Tibial artery (tissue), 4 donors: ENCODE results near the gene ANKLE1.

Experiments
- DNase-seq, 2 donors: peaks; one replicate each; pipeline ENCODE4 v3.0.0-alpha.2; 2019
- H3K27ac ChIP-seq, 2 donors: fragments of 200-600 bp; sonication (generic) in 1 of 2; 1 replicate in 1 of 2; 2 replicates in 1 of 2; pipeline ENCODE4 v1.5.1; 2018 to 2019; ENCODE audit warnings: mild to moderate bottlenecking in 1 of 2
- H3K27me3 ChIP-seq, 2 donors: fragments of 200-600 bp; sonication (generic) in 1 of 2; one replicate each; pipeline versions ENCODE4 v1.5.1 to v1.6.0; 2016 to 2019
- H3K36me3 ChIP-seq, 3 donors: fragments of 200-600 bp; sonication (generic) in 2 of 3; one replicate each; pipeline ENCODE4 v1.5.1; 2016 to 2019; ENCODE audit warnings: mild to moderate bottlenecking in 2 of 3
- H3K4me1 ChIP-seq, 4 donors: fragments of 200-600 bp; sonication (generic) in 2 of 4; 1 replicate in 3 of 4; 2 replicates in 1 of 4; pipeline ENCODE4 v1.5.1; 2016 to 2019
- H3K4me3 ChIP-seq, 2 donors: fragments of 200-600 bp; sonication (generic) in 1 of 2; 1 replicate in 1 of 2; 2 replicates in 1 of 2; pipeline ENCODE4 v1.5.1; 2018 to 2019; ENCODE audit warnings: mild to moderate bottlenecking in 2 of 2
- H3K9me3 ChIP-seq, 3 donors: fragments of 200-600 bp; sonication (generic) in 1 of 3; one replicate each; pipeline ENCODE4 v1.5.1; 2016 to 2019
- intact Hi-C: fragments of 100-400 bp; cut with DNase I; formaldehyde crosslinking; loops from one replicate; pipeline ENCODE4 v1.15.0; 2023; ENCODE audit warnings: low total_unique reads
- TF ChIP-seq, protein P1 (sequence below), 2 experiments: fragments of 200-600 bp in 1 of 2; fragments of 450-650 bp in 1 of 2; IDR thresholded peaks; one replicate each; pipeline ENCODE4 v1.5.1; 2017 to 2019; ENCODE audit warnings: antibody characterized with exemption in 2 of 2, mild to moderate bottlenecking in 1 of 2, moderate library complexity in 1 of 2

Gene ANKLE1

DNA sequence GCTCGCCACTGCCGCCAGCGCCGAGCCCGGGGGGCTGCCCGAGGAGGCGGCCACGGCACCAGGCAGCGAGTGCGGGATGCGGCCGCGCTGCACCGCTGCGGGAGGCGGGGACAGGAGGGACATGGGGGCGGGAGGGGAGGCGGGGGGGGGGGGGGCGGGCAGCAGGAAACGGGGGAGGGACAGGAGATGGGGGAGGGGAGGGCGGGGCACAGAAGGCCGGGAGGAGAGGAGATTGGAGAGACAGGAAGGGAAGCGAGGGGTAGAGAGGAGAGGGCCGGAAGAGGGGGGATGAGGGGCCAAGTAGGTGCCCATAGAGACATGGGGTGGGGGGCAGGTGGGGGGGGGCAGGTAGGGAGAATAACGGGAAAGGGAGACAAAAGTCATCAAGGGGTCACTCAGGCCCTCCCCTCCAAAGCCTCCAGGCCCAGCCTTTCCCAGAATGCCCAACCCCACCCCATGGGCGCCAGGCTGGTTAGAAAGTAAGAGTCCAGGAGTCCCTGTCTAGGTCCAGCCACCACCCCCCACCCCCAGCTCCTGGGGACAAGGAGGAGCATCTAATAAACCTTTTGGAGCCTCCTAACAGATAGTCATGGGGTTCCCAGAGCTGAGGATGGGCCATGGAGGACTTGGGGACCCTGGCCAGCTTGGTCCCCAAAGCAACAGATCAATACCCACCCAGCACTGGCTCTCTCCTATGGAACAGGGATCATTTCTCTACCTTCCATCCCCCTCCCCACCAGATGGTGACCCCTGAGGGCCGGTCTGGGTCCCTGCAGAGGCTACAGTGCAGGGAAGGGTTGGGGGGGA is 45.5 kb upstream of the ANKLE1 start:
- no peak for DNase-seq
- no peaks in the 10 kb centered on the region for H3K9me3 ChIP-seq
- peak overlapping the region; percentile 48 to 70 for H3K4me3 ChIP-seq
- intact Hi-C loops: loop anchor here (10.0 kb wide), 2 partner anchors 161 to 619 kb away; partner anchors contain the start of genes HAUS8, MYO9B and RPL18A
- H3K36me3 ChIP-seq: peaks cover 0 to 69% (median 23%) of the 10 kb centered on the region in 3 donors
- peak overlapping the region; percentile 63 to 82 for H3K27ac ChIP-seq
- H3K4me1 ChIP-seq: peaks cover 0 to 32% (median 21%) of the 10 kb centered on the region in 4 donors
- no peaks in the 10 kb centered on the region for H3K27me3 ChIP-seq
- TF ChIP-seq, protein P1, sequence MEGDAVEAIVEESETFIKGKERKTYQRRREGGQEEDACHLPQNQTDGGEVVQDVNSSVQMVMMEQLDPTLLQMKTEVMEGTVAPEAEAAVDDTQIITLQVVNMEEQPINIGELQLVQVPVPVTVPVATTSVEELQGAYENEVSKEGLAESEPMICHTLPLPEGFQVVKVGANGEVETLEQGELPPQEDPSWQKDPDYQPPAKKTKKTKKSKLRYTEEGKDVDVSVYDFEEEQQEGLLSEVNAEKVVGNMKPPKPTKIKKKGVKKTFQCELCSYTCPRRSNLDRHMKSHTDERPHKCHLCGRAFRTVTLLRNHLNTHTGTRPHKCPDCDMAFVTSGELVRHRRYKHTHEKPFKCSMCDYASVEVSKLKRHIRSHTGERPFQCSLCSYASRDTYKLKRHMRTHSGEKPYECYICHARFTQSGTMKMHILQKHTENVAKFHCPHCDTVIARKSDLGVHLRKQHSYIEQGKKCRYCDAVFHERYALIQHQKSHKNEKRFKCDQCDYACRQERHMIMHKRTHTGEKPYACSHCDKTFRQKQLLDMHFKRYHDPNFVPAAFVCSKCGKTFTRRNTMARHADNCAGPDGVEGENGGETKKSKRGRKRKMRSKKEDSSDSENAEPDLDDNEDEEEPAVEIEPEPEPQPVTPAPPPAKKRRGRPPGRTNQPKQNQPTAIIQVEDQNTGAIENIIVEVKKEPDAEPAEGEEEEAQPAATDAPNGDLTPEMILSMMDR (IDR thresholded peaks at IDR 0.05): no peak

DNA sequence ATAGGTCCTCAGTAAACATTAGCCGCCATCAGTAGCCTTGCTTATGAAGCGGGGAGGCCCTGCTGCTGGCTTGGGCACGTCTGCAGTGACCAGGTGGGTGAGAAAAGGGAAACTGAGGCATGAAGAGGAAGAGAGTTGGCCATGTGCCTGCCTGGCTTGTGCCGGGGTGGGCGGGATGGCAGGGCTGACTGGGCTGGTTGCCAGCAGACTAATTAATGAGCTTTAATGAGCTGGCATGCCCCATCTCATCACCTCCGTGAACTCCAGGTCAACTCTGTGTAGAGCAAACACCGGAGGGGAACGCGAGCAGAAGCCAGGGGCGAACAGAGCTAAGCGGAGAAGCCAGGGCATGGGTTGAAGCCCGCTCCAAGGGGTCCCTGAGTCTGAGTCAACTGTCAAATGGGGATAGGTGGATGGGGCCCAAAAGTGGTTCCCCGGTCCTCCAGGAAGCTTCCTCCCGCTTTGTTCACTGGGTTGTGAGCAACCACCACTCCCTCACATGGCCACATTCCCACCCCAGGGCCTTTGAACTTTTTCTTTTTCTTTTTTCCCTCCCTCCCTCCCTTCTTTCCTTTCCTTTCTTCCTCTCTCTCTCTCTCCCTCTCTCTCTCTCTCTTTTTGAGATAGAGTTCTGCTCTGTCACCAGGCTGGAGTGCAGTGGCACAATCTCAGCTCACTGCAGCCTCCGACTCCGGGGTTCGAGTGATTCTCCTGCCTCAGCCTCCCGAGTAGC is 44.7 kb upstream of the ANKLE1 start:
- intact Hi-C loops: loop anchor here (10.0 kb wide), 2 partner anchors 162 to 618 kb away; partner anchors contain the start of genes HAUS8, MYO9B and RPL18A
- no peaks in the 10 kb centered on the region for H3K27me3 ChIP-seq
- peaks cover 0 to 40% (median 29%) of the 10 kb centered on the region in 4 donors for H3K4me1 ChIP-seq
- H3K9me3 ChIP-seq: no peaks in the 10 kb centered on the region
- H3K4me3 ChIP-seq: no peak overlapping the region
- H3K36me3 ChIP-seq: peaks cover 0 to 61% (median 18%) of the 10 kb centered on the region in 3 donors
- TF ChIP-seq, protein P1 (IDR thresholded peaks at IDR 0.05): no peak
- no peak for DNase-seq
- peak overlapping the region in 1 of 2 donors; percentile 82 for H3K27ac ChIP-seq

DNA sequence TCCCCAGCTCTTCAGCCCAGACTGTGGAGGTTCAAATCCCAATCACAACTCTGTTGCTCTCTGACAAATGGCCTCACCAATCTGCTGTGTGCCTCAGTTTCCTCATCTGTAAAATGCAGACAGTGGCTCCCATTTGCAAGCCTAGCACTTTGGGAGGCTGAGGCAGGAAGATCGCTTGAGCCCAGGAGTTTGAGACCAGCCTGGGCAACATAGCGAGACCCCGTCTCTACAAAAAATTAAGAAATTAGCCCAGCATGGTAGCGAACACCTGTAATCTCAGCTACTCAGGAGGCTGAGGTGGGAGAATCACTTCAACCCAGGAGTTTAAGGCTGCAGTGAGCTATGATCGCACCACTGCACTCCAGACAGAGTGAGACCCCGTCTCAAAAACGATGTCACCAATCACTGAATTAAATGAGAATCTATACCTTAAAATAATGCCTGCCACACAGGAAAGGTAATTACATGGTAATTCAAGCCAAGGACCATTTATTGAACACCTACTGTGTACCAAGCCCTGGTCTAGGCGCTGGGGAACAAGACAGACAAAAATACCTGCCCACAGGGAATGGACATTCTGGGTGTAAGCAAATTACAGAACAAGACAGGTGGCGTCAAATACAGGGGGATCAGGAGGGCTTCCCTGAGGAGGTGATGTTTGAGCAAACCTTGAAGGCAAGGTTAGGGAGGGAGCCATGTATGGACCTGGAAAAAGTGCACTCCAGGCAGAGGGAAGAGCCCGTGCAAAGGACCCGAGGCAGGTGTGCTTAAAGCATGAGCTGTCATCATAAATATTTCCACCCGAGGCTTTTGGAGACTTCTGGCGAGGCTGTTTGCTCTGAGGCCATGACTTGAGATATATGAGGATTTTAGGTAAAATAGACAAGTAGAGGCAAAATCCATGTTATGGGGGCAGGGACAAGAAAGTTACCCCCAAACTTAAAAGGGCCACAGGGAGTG is 43.7 kb upstream of the ANKLE1 start:
- H3K9me3 ChIP-seq: no peaks in the 10 kb centered on the region
- no peaks in the 10 kb centered on the region for H3K27me3 ChIP-seq
- TF ChIP-seq, protein P1 (IDR thresholded peaks at IDR 0.05): no peak
- peaks cover 0 to 50% (median 8%) of the 10 kb centered on the region in 3 donors for H3K36me3 ChIP-seq
- intact Hi-C loops: loop anchor here (10.0 kb wide), 2 partner anchors 163 to 617 kb away; partner anchors contain the start of genes HAUS8, MYO9B and RPL18A
- no peak overlapping the region for H3K27ac ChIP-seq
- H3K4me3 ChIP-seq: no peak overlapping the region
- DNase-seq: no peak
- H3K4me1 ChIP-seq: peaks cover 0 to 51% (median 39%) of the 10 kb centered on the region in 4 donors

DNA sequence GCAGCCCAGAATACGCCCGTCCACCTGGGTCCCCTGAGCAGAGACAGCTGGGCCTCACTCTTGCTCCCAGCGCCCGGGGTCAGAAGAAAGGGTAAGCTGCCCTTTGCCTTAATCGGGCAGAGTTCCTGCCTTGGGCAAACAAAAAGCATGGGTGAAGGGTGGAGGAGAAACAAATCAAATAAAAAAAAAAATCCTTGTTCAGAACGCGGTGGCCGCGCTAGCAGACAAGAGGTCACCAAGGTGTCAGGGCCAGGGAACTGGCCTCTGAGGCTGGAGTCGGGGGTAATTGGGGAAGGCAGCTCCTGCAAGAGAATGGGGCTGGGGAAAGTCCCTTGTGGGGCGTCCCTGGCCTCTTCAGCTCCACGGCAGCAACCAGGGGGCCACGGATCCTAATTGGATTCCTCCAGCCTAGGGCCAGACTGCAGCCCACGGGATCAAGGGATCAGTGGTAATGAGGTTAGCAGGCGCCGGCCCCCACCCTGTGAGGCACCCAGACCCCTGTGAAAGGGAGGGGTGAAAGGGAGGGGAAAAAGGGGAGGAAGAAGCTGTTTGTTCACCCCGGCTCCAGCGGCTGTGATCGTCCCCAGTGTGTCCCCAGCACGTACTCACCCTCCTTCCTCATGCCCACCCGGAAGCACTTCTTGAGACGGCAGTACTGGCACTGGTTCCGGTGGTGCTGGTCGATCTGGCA is 41.5 kb upstream of the ANKLE1 start:
- H3K27ac ChIP-seq: no peak overlapping the region
- H3K4me3 ChIP-seq: no peak overlapping the region
- H3K36me3 ChIP-seq: peaks cover 0 to 39% (median 4%) of the 10 kb centered on the region in 3 donors
- peaks cover 0 to 49% (median 42%) of the 10 kb centered on the region in 4 donors for H3K4me1 ChIP-seq
- intact Hi-C loops: no loop called here
- no peaks in the 10 kb centered on the region for H3K27me3 ChIP-seq
- no peak for DNase-seq
- TF ChIP-seq, protein P1 (IDR thresholded peaks at IDR 0.05): no peak
- no peaks in the 10 kb centered on the region for H3K9me3 ChIP-seq
